Esophagus muscularis mucosa (tissue), 4 donors: ENCODE data around the gene SPP2.

Source experiments
- CTCF ChIP-seq, 3 experiments: fragments of 200-600 bp in 2 of 3; fragments of 450-650 bp in 1 of 3; sonication (generic) in 2 of 3; IDR thresholded peaks; one replicate each; pipeline ENCODE4 v1.5.1; 2017 to 2019; ENCODE audit warnings: antibody characterized with exemption in 3 of 3, mild to moderate bottlenecking in 2 of 3, moderate library complexity in 1 of 3
- EP300 ChIP-seq: sonication (generic); formaldehyde crosslinking; IDR thresholded peaks from one replicate; pipeline ENCODE4 v1.6.1; 2017; ENCODE audit warnings: antibody characterized with exemption
- POLR2A ChIP-seq: fragments of 450-650 bp; IDR thresholded peaks from one replicate; pipeline ENCODE4 v1.6.1; 2017; ENCODE audit warnings: antibody characterized with exemption, moderate library complexity, mild to moderate bottlenecking, low read depth
- POLR2AphosphoS5 ChIP-seq, 2 donors: sonication (generic); formaldehyde crosslinking; IDR thresholded peaks; one replicate each; pipeline ENCODE4 v1.6.1; 2017; ENCODE audit warnings: antibody characterized with exemption in 2 of 2

GRCh38 chr2:234058881-234059280 lies 8.4 kb downstream of the SPP2 start:
- TF ChIP-seq CTCF (IDR thresholded peaks at IDR 0.05) (no peak), POLR2AphosphoS5 (IDR thresholded peaks at IDR 0.05) (no peak), POLR2A (no peak), EP300 (no peak)
